BJ (cell line): Measurements from ENCODE around the gene NELL2. TPM values are rescaled to one million over a fixed set of nuclear protein-coding genes. Genes with fewer than 3 reads are reported as not detected.

Source experiments
- CTCF ChIA-PET: fragments of 350-600 bp; formaldehyde crosslinking; extraction: SDS; loops from one replicate; lab custom pipeline; 2021; ENCODE audit warnings: antibody characterized with exemption, inconsistent platforms; lab: Yijun Ruan, JAX
- POLR2A ChIA-PET: fragments of 300-600 bp; sonication (Branson Sonifier 250); formaldehyde crosslinking; extraction: SDS; loops from one replicate; lab custom pipeline; 2021; ENCODE audit warnings: antibody characterized with exemption; lab: Charles Lee
- DNase-seq: peaks from one replicate; pipeline ENCODE4 v3.0.0-alpha.2; 2011; ENCODE audit warnings: low read depth
- H3K27me3 ChIP-seq: 2 replicates; pipeline ENCODE4 v1.6.0; 2011; ENCODE audit warnings: low read length; ENCODE audit not compliant: control insufficient read depth, insufficient read depth
- H3K36me3 ChIP-seq: 2 replicates; pipeline ENCODE4 v1.5.1; 2011; ENCODE audit warnings: low read length; ENCODE audit not compliant: control insufficient read depth, insufficient read depth
- H3K4me3 ChIP-seq: 2 replicates; pipeline ENCODE4 v1.5.1; 2011; ENCODE audit warnings: low read depth, mild to moderate bottlenecking, control low read depth, low read length
- CTCF ChIP-seq: IDR thresholded peaks from 2 replicates; pipeline ENCODE4 v1.5.1; 2011; ENCODE audit warnings: low read depth, mild to moderate bottlenecking, control low read depth, inconsistent platforms, low read length, moderate library complexity; ENCODE audit not compliant: insufficient read depth
- polyA plus RNA-seq: library from polyadenylated mRNA; depleted of rRNA; stranded (reverse); fragments of >200 nt; gene quantifications from 2 replicates; pipeline ENCODE4 v1.2.3, GENCODE V29; 2011

The NELL2 gene
- polyA plus RNA-seq, 1 experiment = 0.23 TPM

GRCh38 chr12:44649693-44650092 lies 226.4 kb downstream of the NELL2 start:
- TF ChIP-seq CTCF = no peak
- ChIA-PET POLR2A (no interaction called here), CTCF (no interaction called here)
- no peak for DNase-seq
- H3K4me3 ChIP-seq = no peak overlapping the region
- H3K36me3 ChIP-seq = no peaks in the 10 kb centered on the region
- H3K27me3 ChIP-seq = no peaks in the 10 kb centered on the region

GRCh38 chr12:44647917-44648690 lies 228.0 kb downstream of the NELL2 start:
- Histone ChIP-seq H3K36me3 (no peaks in the 10 kb centered on the region), H3K27me3 (no peaks in the 10 kb centered on the region), H3K4me3 (no peak overlapping the region)
- TF ChIP-seq CTCF = no peak
- POLR2A ChIA-PET = no interaction called here
- DNase-seq = no peak
- CTCF ChIA-PET = no interaction called here

GRCh38 chr12:44640427-44641190 lies 235.5 kb downstream of the NELL2 start:
- CTCF ChIA-PET = no interaction called here
- Histone ChIP-seq H3K36me3 (no peaks in the 10 kb centered on the region), H3K4me3 (no peak overlapping the region), H3K27me3 (no peaks in the 10 kb centered on the region)
- DNase-seq = no peak
- POLR2A ChIA-PET = no interaction called here
- no peak for TF ChIP-seq CTCF

- no peak for DNase-seq
- Histone ChIP-seq H3K27me3 (no peaks in the 10 kb centered on the region), H3K4me3 (no peak overlapping the region), H3K36me3 (no peaks in the 10 kb centered on the region)
- no peak for TF ChIP-seq CTCF
- ChIA-PET CTCF (no interaction called here), POLR2A (no interaction called here)
Observed at GRCh38 chr12:44637875-44638274, 238.2 kb downstream of the NELL2 start.

- POLR2A ChIA-PET = no interaction called here
- DNase-seq = no peak
- TF ChIP-seq CTCF = no peak
- no peaks in the 10 kb centered on the region for H3K27me3 ChIP-seq
- H3K36me3 ChIP-seq = no peaks in the 10 kb centered on the region
- no peak overlapping the region for H3K4me3 ChIP-seq
- CTCF ChIA-PET = interaction anchor here (0.6 kb wide), 2 partner anchors 16 to 235 kb away, joined by 3 to 5 read pairs; no protein-coding TSS in a partner anchor
Observed at GRCh38 chr12:44628180-44628579, 247.9 kb downstream of the NELL2 start.
